ENCODE measurements around the gene RIC8B.

Gene RIC8B

DNA sequence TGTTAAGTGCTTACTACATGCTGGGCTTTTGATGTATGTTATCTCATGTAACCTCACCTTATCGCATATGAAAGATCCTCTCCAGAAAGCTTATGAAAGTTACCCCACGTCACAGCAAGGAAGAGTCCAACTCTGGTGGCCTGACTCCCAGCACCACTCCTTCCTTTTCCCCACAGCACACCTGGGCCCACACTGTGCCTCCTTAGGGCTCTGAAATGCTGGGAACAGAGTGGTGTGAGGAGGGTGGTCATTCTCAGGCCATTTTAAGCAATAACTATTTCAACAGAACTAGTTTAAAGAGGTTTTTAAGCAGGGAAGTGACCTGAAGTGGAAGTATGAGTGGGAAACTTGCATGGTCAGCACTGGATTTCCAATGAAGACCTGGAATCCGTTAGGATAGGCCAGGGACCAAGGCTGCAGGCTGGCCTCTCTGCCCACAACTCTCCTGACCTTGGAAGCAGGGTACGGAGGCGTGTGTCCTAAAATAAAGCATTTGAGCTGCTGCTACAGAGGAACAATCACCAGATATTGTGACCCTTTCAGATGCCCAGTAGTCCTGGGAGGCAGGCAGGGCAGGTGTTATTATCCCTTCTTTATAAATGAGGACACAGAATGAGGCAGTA is 114.0 kb downstream of the RIC8B start:
- in situ Hi-C loops (cut with HindIII; ENCODE audit: low pct_ligation_motif_present, low pct_unique_long_range_greater_than_20kb, low sequenced_read_pairs): no loop called here
- no peak for DNase-seq

DNA sequence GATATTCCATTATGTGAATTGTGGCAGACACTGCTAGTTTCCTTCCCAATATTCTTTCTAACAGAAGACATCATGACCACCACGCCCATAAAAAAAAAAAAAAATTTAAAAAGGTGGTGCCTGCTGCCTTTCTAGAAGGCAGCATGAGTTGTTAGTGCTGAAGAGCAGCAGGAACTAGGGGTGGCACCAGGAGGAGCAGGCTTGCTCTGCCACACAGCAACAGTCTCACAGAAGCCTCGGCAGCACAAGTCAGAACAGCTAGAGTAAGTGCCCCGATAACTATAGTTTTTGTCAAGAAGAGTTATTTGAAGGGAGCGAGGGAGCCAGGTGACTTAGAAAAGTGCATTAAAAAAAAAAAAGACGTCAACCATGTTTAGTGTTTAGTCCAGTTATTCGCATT is 114.8 kb downstream of the RIC8B start:
- no peak for DNase-seq
- in situ Hi-C loops (cut with HindIII; ENCODE audit: low pct_ligation_motif_present, low pct_unique_long_range_greater_than_20kb, low sequenced_read_pairs): no loop called here

DNA sequence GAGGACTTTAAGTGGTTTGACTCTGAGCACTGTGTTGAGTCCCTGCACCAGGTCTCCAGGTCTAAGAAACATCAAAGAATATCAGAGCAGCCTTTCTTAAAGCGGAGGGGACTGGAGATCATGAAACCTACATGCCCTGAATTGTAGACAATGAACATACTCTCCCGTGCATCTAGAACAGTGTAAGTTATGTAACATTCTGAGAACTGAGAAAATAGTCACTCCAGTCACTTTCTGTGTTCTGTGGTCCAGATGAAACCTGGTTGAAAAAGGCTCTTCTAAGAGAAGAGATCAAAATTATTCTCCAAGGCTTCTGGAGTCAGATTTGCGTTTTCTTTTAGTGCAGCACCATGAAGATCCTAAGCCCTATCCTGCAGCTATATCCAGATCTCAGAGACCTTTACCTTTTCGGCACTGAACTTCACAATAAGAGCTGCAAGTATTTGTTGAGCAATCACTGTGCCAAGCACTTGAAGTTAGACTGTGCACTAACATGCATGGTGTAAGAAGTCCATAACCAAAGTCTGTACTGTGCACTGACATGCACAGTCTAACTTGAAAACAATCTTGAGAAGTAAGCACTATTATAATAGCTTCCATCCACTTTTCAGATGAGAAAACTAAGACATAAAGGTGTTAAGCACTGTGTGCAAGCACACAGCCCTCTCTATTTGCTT is 115.6 kb downstream of the RIC8B start:
- DNase-seq: no peak
- in situ Hi-C loops (cut with HindIII; ENCODE audit: low pct_ligation_motif_present, low pct_unique_long_range_greater_than_20kb, low sequenced_read_pairs): no loop called here

DNA sequence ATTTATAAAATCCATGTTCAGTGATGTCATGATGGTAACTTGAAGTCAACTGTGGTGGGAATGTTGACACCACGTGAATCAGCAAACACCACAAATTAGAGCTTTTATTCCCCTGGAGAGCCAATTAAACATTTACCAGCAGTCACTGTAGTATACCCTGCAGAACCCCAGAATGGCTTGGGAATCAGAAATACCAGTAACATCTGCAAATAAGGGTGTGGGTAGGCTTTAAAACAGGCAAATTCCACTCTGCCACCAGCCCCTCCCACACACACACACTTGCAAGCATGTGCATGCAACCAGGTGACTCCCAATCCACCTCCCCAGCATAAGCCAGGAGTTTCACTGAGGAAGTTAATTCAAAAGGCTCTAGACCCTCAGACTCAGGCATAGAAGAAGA is 117.6 kb downstream of the RIC8B start:
- no peak for DNase-seq
- in situ Hi-C loops (cut with HindIII; ENCODE audit: low pct_ligation_motif_present, low pct_unique_long_range_greater_than_20kb, low sequenced_read_pairs): no loop called here

GRCh38 chr12:106893451-106893850 is 119.0 kb downstream of the RIC8B start:
- no peak for DNase-seq
- in situ Hi-C loops (cut with HindIII; ENCODE audit: low pct_ligation_motif_present, low pct_unique_long_range_greater_than_20kb, low sequenced_read_pairs): no loop called here

DNA sequence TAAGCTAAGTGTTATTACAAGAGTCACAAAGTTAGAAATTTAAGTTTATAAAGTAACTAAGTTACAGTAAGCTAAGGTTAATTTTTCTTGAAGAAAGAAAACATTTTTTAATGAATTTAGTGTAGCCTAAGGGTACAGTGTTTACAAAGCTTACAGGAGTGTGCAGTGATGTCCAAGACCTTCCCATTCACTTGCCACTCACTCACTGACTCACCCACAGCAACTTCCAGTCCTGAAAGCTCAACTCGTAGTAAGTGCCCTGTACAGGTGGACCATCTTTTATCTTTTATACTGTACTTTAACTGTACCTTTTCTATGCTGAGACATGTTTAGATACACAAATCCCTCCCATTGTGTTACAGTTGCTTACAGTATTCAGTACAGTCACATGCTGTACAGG is 120.3 kb downstream of the RIC8B start:
- in situ Hi-C loops (cut with HindIII; ENCODE audit: low pct_ligation_motif_present, low pct_unique_long_range_greater_than_20kb, low sequenced_read_pairs): no loop called here
- no peak for DNase-seq

GRCh38 chr12:106896603-106897002 is 122.1 kb downstream of the RIC8B start:
- in situ Hi-C loops (cut with HindIII; ENCODE audit: low pct_ligation_motif_present, low pct_unique_long_range_greater_than_20kb, low sequenced_read_pairs): no loop called here
- no peak for DNase-seq

- DNase-seq: peak; percentile 30
- in situ Hi-C loops (cut with HindIII; ENCODE audit: low pct_ligation_motif_present, low pct_unique_long_range_greater_than_20kb, low sequenced_read_pairs): no loop called here
Measured at GRCh38 chr12:106897082-106897481, 122.6 kb downstream of the RIC8B start.

DNA sequence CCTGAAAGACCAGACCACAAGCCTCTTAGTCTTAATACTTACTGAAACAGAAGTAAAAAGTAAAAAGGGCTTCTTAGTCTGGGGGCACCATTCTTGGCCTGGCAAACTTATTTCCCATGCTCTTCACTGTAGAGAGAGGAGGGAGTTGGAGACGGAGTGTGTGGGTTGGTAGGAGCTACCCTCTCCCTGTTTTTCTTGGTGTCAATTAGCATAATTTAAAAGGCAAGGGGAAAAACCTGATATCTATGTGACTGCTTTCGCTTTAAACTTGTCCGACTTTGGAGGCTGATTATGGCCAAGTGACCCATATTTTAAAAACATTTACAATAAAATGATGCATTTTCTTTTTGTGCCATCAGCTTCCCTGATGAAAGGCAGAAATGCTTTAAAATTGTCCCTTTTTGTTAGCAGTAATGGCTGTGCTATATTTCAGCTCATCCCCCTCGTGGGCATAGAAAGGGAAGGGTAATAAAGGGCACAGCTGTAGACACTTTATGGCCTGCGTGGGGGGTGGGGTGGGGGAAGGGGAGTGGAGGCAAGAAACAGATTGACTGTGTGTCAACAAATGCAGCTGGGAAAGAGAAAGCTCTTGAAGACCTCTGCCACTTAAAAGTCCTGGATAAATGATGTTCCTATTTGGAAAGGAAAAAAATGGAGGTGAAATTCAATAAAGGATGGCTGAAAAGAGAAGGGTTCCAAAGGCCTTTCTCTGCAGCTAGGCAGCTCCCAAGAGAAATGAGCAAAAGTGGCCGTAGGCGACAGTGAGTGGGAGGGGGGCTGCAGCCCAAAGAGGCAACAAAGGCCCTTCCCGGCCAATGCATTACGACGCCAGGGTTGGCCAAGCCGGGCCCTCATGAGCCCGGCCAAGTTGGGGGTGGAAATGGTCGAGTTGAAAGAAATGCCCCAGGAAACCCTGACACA is 123.8 kb downstream of the RIC8B start:
- in situ Hi-C loops (cut with HindIII; ENCODE audit: low pct_ligation_motif_present, low pct_unique_long_range_greater_than_20kb, low sequenced_read_pairs): no loop called here
- no peak for DNase-seq

- in situ Hi-C loops (cut with HindIII; ENCODE audit: low pct_ligation_motif_present, low pct_unique_long_range_greater_than_20kb, low sequenced_read_pairs): loop anchor here (25.0 kb wide), 1 partner anchor 513 kb away; no protein-coding TSS in a partner anchor
Measured at GRCh38 chr12:106900554-106900953, 126.1 kb downstream of the RIC8B start.

DNA sequence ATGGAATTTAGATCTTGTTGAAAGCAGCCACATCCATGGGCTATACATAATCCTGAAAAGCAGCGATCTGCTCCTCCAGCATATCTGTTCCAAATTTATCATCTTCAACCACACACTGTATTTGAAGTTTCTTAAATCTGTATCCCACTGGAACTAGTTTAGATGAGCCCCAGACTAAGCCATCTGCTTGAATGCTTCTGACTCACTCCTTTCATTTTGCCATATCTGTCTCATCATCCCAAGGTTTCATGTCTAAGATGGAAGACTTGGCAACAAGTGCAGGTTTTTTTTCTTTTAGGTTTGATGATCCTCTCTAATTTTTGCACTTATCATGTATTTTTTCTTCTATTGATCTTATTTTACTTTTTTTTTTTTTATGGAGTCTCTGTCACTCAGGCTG is 126.8 kb downstream of the RIC8B start:
- peak; percentile 11 for DNase-seq
- in situ Hi-C loops (cut with HindIII; ENCODE audit: low pct_ligation_motif_present, low pct_unique_long_range_greater_than_20kb, low sequenced_read_pairs): loop anchor here (25.0 kb wide), 1 partner anchor 514 kb away; no protein-coding TSS in a partner anchor

More at GRCh38 chr12:106900554-106900953, 126.1 kb downstream of the RIC8B start:
- DNase-seq: no peak

GRCh38 chr12:106902053-106902452 is 127.6 kb downstream of the RIC8B start:
- in situ Hi-C loops (cut with HindIII; ENCODE audit: low pct_ligation_motif_present, low pct_unique_long_range_greater_than_20kb, low sequenced_read_pairs): loop anchor here (25.0 kb wide), 1 partner anchor 515 kb away; no protein-coding TSS in a partner anchor
- no peak for DNase-seq

DNA sequence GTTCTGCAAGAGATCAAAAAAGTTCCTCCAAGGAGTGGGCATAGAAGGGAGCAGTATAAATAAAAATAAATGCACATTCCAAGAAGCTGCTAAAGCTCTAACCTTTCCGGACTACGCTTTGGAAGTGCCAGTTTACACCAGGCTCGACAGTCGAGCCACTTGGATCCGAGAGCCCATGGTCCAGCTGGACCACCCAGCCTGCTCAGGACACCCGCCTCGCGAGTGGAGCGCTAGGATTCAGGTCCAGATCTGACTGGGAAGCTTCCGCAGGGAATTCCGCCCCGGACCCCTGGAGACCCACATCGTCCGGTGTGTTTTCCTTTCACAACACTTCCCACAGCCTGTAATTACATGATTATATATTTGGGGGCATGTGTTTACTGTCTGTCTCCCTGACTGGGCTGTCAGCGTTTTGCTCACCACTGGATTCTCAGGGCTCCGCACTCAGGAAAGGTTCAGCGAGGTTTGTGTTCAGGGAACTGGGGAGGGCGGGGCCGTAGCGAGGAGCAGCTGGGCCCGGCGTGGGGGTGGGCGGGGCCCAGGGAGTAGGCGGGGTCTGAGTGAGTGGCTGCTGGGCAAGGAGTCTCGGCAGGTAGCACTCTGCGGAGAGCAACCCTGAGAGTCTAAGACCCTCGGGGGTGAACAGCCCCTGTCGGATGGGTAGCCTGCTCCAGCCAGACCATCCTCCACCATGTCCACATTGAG is 128.9 kb downstream of the RIC8B start:
- DNase-seq: peak; percentile 74
- in situ Hi-C loops (cut with HindIII; ENCODE audit: low pct_ligation_motif_present, low pct_unique_long_range_greater_than_20kb, low sequenced_read_pairs): loop anchor here (25.0 kb wide), 1 partner anchor 516 kb away; no protein-coding TSS in a partner anchor

DNA sequence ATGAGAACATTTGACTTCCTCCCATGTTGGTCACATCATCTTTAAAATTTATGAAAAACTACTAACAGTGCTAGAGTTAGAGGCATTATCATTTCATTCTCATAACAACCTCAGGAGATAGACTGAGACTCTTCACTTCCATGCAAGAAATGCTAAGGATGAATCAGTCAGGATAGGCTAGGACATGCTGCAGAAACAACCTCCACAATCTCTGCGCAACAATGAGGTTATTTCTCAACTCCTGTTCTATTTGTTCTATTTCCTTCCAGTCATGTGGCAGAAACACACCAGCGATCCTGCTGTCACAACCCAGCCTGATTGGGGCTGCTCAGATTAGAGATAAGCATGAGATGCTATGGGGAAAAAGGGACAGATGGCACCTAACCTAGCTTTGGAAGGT is 132.2 kb downstream of the RIC8B start:
- DNase-seq: no peak
- in situ Hi-C loops (cut with HindIII; ENCODE audit: low pct_ligation_motif_present, low pct_unique_long_range_greater_than_20kb, low sequenced_read_pairs): loop anchor here (25.0 kb wide), 1 partner anchor 519 kb away; no protein-coding TSS in a partner anchor

GRCh38 chr12:106907411-106907810 is 132.9 kb downstream of the RIC8B start:
- in situ Hi-C loops (cut with HindIII; ENCODE audit: low pct_ligation_motif_present, low pct_unique_long_range_greater_than_20kb, low sequenced_read_pairs): loop anchor here (25.0 kb wide), 1 partner anchor 520 kb away; no protein-coding TSS in a partner anchor
- DNase-seq: no peak

DNA sequence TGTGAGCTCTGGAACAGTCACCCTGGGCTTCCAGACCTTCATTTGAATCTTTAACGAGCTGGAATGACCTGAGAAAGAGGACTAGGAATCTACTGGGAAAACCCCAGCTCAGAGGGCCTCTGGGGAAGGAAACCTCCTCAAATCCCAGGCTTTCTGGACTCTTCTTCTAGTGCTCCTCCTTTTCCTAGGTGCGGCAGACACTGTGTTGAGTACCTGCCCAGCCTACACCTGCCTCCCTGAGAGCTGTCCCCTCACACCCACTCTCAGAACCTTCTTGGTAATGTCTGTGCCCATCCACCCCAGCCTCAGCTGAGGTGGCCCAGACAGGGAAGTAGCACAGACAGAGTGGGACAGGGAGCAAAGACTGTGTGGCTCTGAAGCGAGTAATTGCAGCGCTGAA is 133.4 kb downstream of the RIC8B start:
- no peak for DNase-seq
- in situ Hi-C loops (cut with HindIII; ENCODE audit: low pct_ligation_motif_present, low pct_unique_long_range_greater_than_20kb, low sequenced_read_pairs): loop anchor here (25.0 kb wide), 1 partner anchor 521 kb away; no protein-coding TSS in a partner anchor

DNA sequence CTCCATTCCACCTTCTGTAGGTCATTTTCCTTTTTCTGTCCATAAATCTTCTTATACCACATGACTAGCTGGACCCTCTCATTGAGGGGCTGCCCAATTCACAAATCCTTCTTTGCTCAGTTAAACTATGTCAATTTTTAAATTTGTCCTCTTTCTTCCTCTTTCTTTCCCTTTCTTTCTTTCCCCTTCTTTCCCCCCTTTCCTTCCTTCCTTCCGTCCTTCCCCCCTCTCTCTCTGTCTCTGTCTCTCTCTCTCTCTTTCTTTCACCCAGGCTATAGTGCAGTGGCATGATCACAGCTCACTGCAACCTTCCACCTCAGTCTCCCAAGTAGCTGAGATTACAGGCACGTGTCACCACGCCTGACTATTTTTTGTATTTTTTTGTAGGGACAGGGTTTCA is 134.1 kb downstream of the RIC8B start:
- DNase-seq: no peak
- in situ Hi-C loops (cut with HindIII; ENCODE audit: low pct_ligation_motif_present, low pct_unique_long_range_greater_than_20kb, low sequenced_read_pairs): loop anchor here (25.0 kb wide), 1 partner anchor 521 kb away; no protein-coding TSS in a partner anchor

DNA sequence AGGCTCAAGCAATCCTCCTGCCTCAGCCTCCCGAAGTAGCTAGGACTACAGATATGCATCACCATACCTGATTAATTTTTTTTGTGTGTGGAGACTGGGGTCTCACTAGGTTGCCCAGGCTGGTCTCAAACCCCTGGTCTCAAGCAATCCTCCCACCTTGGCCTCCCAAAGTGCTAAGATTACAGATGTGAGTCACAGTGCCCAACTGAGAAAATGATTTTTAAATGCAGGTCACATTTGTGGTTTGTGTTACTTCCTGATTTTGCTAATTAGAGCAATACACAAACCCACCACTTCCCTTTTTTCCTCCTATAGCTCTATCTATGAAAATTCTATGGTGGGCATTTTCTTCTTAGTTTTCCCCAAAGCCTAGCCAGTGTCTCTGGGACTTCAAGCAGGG is 135.7 kb downstream of the RIC8B start:
- no peak for DNase-seq
- in situ Hi-C loops (cut with HindIII; ENCODE audit: low pct_ligation_motif_present, low pct_unique_long_range_greater_than_20kb, low sequenced_read_pairs): loop anchor here (25.0 kb wide), 1 partner anchor 523 kb away; no protein-coding TSS in a partner anchor
